Stimulated activated naive CD4-positive, alpha-beta T cell treated with Interleukin-2 at 50 U/mL for 16 hours (primary cell): ENCODE measurements around the gene TEF.
"Not testable (repeated sequence)": the region's sequence is repeated elsewhere in the genome, so short reads cannot be mapped to it uniquely, and the experiment has no call there.

Source experiments
- DNase-seq: peaks from one replicate; lab custom pipeline; 2025; lab: John Stamatoyannopoulos, UW

Gene TEF

GRCh38 chr22:41382610-41383009 is 868 bp downstream of the TEF start:
- no peak for DNase-seq

GRCh38 chr22:41383085-41383484 is 1.3 kb downstream of the TEF start:
- DNase-seq = no peak

GRCh38 chr22:41384128-41384527 is 2.4 kb downstream of the TEF start:
- no peak for DNase-seq

GRCh38 chr22:41387341-41387740 is 5.6 kb downstream of the TEF start:
- DNase-seq = no peak

- no peak for DNase-seq
These were observed 12.2 kb downstream of the TEF start for GRCh38 chr22:41394012-41394356.

GRCh38 chr22:41395531-41396240 is 13.9 kb downstream of the TEF start:
- DNase-seq = no peak

GRCh38 chr22:41397143-41397811 is 15.5 kb downstream of the TEF start:
- DNase-seq = no peak

- no peak for DNase-seq
These were observed 17.2 kb downstream of the TEF start for GRCh38 chr22:41398921-41399320.

- no peak for DNase-seq
These were observed 20.3 kb downstream of the TEF start for GRCh38 chr22:41401781-41402648.

- not testable (repeated sequence) for DNase-seq
These were observed 21.1 kb downstream of the TEF start for GRCh38 chr22:41402851-41403250.

- peak; percentile 81 for DNase-seq
These were observed 22.0 kb downstream of the TEF start for GRCh38 chr22:41403532-41404318.

- peak; percentile 33 for DNase-seq
These were observed 23.8 kb downstream of the TEF start for GRCh38 chr22:41405588-41405987.

GRCh38 chr22:41406410-41406809 is 24.7 kb downstream of the TEF start:
- no peak for DNase-seq

GRCh38 chr22:41407433-41407832 is 25.7 kb downstream of the TEF start:
- DNase-seq = no peak

GRCh38 chr22:41408665-41409064 is 26.9 kb downstream of the TEF start:
- DNase-seq = no peak

GRCh38 chr22:41410311-41410751 is 28.6 kb downstream of the TEF start:
- DNase-seq = no peak

GRCh38 chr22:41411021-41411851 is 29.5 kb downstream of the TEF start:
- DNase-seq = no peak

GRCh38 chr22:41415554-41415953 is 33.8 kb downstream of the TEF start:
- no peak for DNase-seq

- no peak for DNase-seq
These were observed 36.1 kb downstream of the TEF start for GRCh38 chr22:41417622-41418390.

GRCh38 chr22:41418717-41419116 is 37.0 kb downstream of the TEF start:
- DNase-seq = no peak
